Neuronal stem cell (in vitro differentiated cells): ENCODE data around the gene ADCYAP1.

Experiments used
- DNase-seq: peaks from one replicate; pipeline ENCODE4 v3.0.0-alpha.2; 2013; ENCODE audit warnings: low spot score
- H2AFZ ChIP-seq: one replicate; pipeline ENCODE4 v1.6.1; 2013; ENCODE audit warnings: mild to moderate bottlenecking, low read length, inconsistent platforms
- H2AK5ac ChIP-seq: 2 replicates; pipeline ENCODE4 v1.6.1; 2013; ENCODE audit warnings: low read depth, mild to moderate bottlenecking, inconsistent platforms, low read length, moderate library complexity, mixed read lengths
- H2BK120ac ChIP-seq: 2 replicates; pipeline ENCODE4 v1.6.1; 2013; ENCODE audit warnings: low read depth, mild to moderate bottlenecking, inconsistent platforms, low read length, moderate library complexity, mixed read lengths
- H2BK12ac ChIP-seq: one replicate; pipeline ENCODE4 v1.6.1; 2013; ENCODE audit warnings: low read length, inconsistent platforms
- H2BK15ac ChIP-seq: 2 replicates; pipeline ENCODE4 v1.6.1; 2013; ENCODE audit warnings: mild to moderate bottlenecking, low read length, inconsistent platforms, mixed read lengths
- H2BK5ac ChIP-seq: one replicate; pipeline ENCODE4 v1.6.1; 2013; ENCODE audit warnings: inconsistent platforms, mild to moderate bottlenecking, low read length, moderate library complexity
- H3K14ac ChIP-seq: one replicate; pipeline ENCODE4 v1.6.1; 2013; ENCODE audit warnings: low read length, inconsistent platforms
- H3K18ac ChIP-seq: 2 replicates; pipeline ENCODE4 v1.6.1; 2013; ENCODE audit warnings: low read length, inconsistent platforms
- H3K23ac ChIP-seq: 2 replicates; pipeline ENCODE4 v1.6.1; 2013; ENCODE audit warnings: low read depth, mild to moderate bottlenecking, mixed read lengths, low read length, inconsistent platforms; ENCODE audit not compliant: poor library complexity
- H3K27ac ChIP-seq: replicated peaks from 3 replicates; pipeline ENCODE4 v1.5.1; 2013; ENCODE audit warnings: low read length, inconsistent platforms
- H3K27me3 ChIP-seq, 3 experiments: 2 replicates each; pipeline ENCODE4 v1.6.1; 2013; ENCODE audit warnings: low read length in 3 of 3, mild to moderate bottlenecking in 2 of 3, inconsistent platforms in 1 of 3, low read depth in 1 of 3, mixed read lengths in 1 of 3, moderate library complexity in 1 of 3; ENCODE audit not compliant: control insufficient read depth in 3 of 3, insufficient read depth in 3 of 3
- H3K36me3 ChIP-seq, 2 donors: replicated peaks in 1 of 2; 2 replicates each; pipeline ENCODE4 v1.6.1; 2013; ENCODE audit warnings: low read length in 2 of 2; ENCODE audit not compliant: control insufficient read depth in 2 of 2, insufficient read depth in 2 of 2
- H3K4ac ChIP-seq: 2 replicates; pipeline ENCODE4 v1.6.1; 2013; ENCODE audit warnings: inconsistent platforms, mild to moderate bottlenecking, low read length, moderate library complexity
- H3K4me1 ChIP-seq, 2 donors: 1 replicate in 1 of 2; 2 replicates in 1 of 2; pipeline ENCODE4 v1.6.1; 2013; ENCODE audit warnings: low read length in 2 of 2, low read depth in 1 of 2; ENCODE audit not compliant: control insufficient read depth in 2 of 2, insufficient read depth in 1 of 2
- H3K4me2 ChIP-seq: one replicate; pipeline ENCODE4 v1.6.1; 2013; ENCODE audit warnings: mild to moderate bottlenecking, low read length, inconsistent platforms; ENCODE audit not compliant: insufficient read depth, poor library complexity, severe bottlenecking
- H3K4me3 ChIP-seq, 2 donors: 2 replicates each; pipeline ENCODE4 v1.5.1; 2013; ENCODE audit warnings: low read length in 2 of 2, mild to moderate bottlenecking in 2 of 2, inconsistent platforms in 1 of 2, moderate library complexity in 1 of 2
- H3K79me1 ChIP-seq: one replicate; pipeline ENCODE4 v1.6.1; 2013; ENCODE audit warnings: low read depth, mild to moderate bottlenecking, inconsistent platforms, low read length, moderate library complexity
- H3K9ac ChIP-seq: one replicate; pipeline ENCODE4 v1.6.1; 2013; ENCODE audit warnings: mild to moderate bottlenecking, low read depth, low read length, inconsistent platforms; ENCODE audit not compliant: poor library complexity
- H3K9me3 ChIP-seq, 2 donors: replicated peaks in 1 of 2; 2 replicates each; pipeline versions ENCODE3 to v1.6.1; 2013; ENCODE audit warnings: low read length in 2 of 2, mild to moderate bottlenecking in 2 of 2, inconsistent platforms in 1 of 2, low read depth in 1 of 2, mixed read lengths in 1 of 2, moderate library complexity in 1 of 2; ENCODE audit not compliant: control insufficient read depth in 2 of 2, insufficient read depth in 1 of 2
- H4K8ac ChIP-seq: one replicate; pipeline ENCODE4 v1.6.1; 2013; ENCODE audit warnings: low read depth, mild to moderate bottlenecking, inconsistent platforms, low read length, moderate library complexity
- H4K91ac ChIP-seq: one replicate; pipeline ENCODE4 v1.6.1; 2013; ENCODE audit warnings: low read length, low read depth, mild to moderate bottlenecking, inconsistent platforms; ENCODE audit not compliant: poor library complexity
- WGBS, 2 donors: extraction: QIAGEN DNeasy Blood & Tissue Kit; methylation state at CpG; one replicate each; pipeline ENCODE4 v1.1.7; 2013; ENCODE audit warnings: missing lambda C conversion rate in 2 of 2, mixed read lengths in 1 of 2; ENCODE audit not compliant: insufficient read length in 2 of 2, insufficient replicate concordance in 1 of 2; ENCODE audit errors: extremely low coverage in 2 of 2; 5-methylcytosine and 5-hydroxymethylcytosine counted together

The ADCYAP1 gene

DNA sequence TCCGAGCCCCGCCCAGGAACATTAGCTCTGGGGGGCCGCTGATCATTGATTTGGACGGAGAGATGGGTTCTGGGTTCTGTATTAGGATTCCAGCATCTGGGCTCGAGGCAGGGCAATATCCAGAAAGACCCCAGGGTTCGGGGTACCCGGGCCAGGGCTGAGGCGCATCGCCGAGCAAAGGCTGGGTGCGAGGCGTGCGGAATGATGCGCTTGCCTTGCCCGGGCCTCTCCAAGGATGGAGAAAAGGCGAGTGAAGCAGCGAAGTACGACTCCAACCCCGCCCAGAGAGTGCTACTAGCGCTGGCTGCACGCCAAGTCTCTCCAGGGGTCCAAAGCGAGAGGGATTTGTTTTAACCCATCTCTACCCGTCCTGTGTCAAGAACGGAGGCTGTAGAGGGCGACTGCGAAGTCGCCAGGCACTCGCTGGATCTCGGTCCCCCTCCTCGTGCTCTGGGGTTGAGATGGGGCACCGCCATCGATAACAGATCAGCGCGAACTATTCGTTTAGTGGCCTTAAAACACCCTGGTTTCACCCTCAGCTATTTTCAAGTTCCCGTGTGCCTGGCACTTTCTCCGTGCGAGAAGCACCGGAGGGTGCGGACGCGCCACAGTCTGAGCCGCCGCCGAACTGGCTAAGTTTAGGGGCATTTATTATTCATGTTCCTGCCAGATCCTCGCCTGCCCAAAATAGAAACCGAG is 1.9 kb downstream of the ADCYAP1 start:
- Histone ChIP-seq H3K18ac (peak overlapping the region; percentile 7), H2AFZ (peak overlapping the region; percentile 45), H4K91ac (no peak overlapping the region), H3K4me1 (peaks cover 4 to 10% of the 10 kb centered on the region in 2 donors), H2BK120ac (no peak overlapping the region), H3K36me3 (no peaks in the 10 kb centered on the region), H2BK15ac (no peak overlapping the region), H3K4ac (no peak overlapping the region), H3K4me3 (peak overlapping the region in 1 of 2 donors; percentile 67), H3K4me2 (peak overlapping the region; percentile 90), H3K14ac (no peak overlapping the region), H3K9me3 (no peaks in the 10 kb centered on the region), H3K23ac (peak overlapping the region; percentile 26), H2BK5ac (no peak overlapping the region), H4K8ac (no peak overlapping the region), H3K27ac (no peak overlapping the region), H3K9ac (no peak overlapping the region), H3K27me3 (peaks cover 45 to 98% (median 68%) of the 10 kb centered on the region in 3 experiments), H2AK5ac (no peak overlapping the region), H3K79me1 (no peaks in the 10 kb centered on the region), H2BK12ac (no peak overlapping the region)
- DNase-seq: no peak
- no CpG with 5 or more reads among the region's 47 CpGs for WGBS, 2 donors

DNA sequence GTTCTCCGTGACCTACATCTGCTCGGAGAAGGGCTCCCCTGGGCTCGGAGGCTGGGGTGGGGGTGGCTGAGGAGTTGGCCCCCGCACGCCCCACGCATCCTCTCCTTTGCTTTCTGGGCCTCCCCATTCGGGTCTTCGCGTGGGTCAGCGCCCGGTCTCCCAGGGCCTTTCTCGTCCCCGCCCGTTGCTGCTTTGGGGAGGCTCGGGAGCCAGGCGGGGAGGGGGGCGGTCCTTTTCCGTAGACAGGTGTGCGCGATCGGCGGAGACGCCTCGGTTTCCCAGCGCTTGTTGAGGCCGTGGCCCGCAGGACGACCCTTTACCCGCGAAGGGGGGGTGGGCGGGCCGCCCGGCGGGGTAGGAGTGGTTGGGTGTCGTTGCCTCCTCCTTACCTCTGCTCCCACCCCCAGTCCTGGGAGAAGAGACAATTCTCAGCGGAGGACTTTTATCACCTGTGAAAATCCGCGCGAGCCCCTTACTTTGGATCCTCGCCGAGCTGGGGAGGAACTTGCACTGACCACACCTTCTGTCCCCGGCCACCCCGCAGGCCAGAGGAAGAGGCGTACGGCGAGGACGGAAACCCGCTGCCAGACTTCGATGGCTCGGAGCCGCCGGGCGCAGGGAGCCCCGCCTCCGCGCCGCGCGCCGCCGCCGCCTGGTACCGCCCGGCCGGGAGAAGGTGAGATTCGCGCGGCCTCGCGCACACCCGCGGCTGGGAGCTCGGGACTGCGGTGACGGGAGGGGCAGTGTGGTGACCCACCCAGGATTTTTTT is 2.6 kb downstream of the ADCYAP1 start:
- no peak overlapping the region for H3K27ac ChIP-seq
- H3K9me3 ChIP-seq: no peaks in the 10 kb centered on the region
- no CpG with 5 or more reads among the region's 75 CpGs for WGBS, 2 donors
- peak overlapping the region; percentile 90 for H3K4me2 ChIP-seq
- H3K36me3 ChIP-seq: no peaks in the 10 kb centered on the region
- H4K8ac ChIP-seq: no peak overlapping the region
- peaks cover 4 to 10% of the 10 kb centered on the region in 2 donors for H3K4me1 ChIP-seq
- peaks cover 45 to 98% (median 68%) of the 10 kb centered on the region in 3 experiments for H3K27me3 ChIP-seq
- peak overlapping the region; percentile 58 for H3K23ac ChIP-seq
- no peak overlapping the region for H4K91ac ChIP-seq
- no peak overlapping the region for H3K9ac ChIP-seq
- DNase-seq: no peak
- H3K4me3 ChIP-seq: peak overlapping the region; percentile 12 to 74
- no peak overlapping the region for H2BK15ac ChIP-seq
- peak overlapping the region; percentile 58 for H3K18ac ChIP-seq
- no peak overlapping the region for H2AK5ac ChIP-seq
- H2AFZ ChIP-seq: peak overlapping the region; percentile 71
- H2BK5ac ChIP-seq: no peak overlapping the region
- H2BK120ac ChIP-seq: no peak overlapping the region
- no peaks in the 10 kb centered on the region for H3K79me1 ChIP-seq
- no peak overlapping the region for H2BK12ac ChIP-seq
- no peak overlapping the region for H3K14ac ChIP-seq
- no peak overlapping the region for H3K4ac ChIP-seq

DNA sequence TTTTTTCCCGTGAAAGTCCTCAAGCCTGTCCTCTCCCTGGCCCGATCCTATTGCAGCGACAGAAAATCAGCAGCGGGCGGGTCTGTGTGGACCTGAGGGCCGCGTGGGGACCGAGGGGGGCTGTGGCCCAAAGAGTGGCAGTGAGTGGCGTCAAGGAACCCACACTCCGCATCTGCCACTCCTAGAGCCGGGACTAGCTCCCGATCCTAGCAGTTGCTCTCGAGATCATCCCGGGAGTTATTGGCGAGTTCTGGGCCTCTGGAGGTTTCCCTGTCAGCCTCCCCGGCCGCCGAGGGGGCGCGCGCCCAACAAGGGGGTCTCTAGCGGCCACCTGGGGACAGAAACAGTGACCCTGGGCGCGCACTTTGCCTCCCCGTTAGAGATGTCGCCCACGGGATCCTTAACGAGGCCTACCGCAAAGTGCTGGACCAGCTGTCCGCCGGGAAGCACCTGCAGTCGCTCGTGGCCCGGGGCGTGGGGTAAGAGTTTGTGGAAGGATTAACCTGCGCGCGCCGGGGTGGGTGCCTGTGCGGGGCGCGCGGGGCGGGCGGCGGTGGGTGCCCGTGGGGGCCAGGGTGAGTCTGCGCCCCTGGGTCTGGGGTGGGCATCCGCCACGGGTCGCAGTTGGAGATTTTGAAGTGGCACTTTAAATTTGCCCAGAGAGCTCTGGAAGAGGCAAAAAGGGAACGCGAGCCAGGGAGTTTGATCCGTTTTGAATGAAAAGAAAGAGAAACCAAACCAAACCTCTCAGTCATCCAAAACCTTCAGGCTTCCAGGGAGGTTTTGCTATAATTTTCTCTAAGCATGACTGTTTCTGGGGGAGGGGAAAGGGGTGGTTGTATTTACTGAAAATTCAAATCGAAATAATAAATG is 3.5 kb downstream of the ADCYAP1 start:
- Histone ChIP-seq H3K9ac (peak overlapping the region; percentile 3), H3K4ac (no peak overlapping the region), H3K9me3 (no peaks in the 10 kb centered on the region), H4K8ac (no peak overlapping the region), H2AFZ (peak overlapping the region; percentile 71), H3K27me3 (peaks cover 45 to 96% (median 66%) of the 10 kb centered on the region in 3 experiments), H3K18ac (peak overlapping the region; percentile 53), H3K23ac (peak overlapping the region; percentile 58), H3K14ac (no peak overlapping the region), H3K4me3 (peak overlapping the region in 1 of 2 donors; percentile 74), H3K27ac (no peak overlapping the region), H3K79me1 (no peaks in the 10 kb centered on the region), H2BK5ac (no peak overlapping the region), H2AK5ac (no peak overlapping the region), H2BK12ac (peak overlapping the region; percentile 67), H3K36me3 (no peaks in the 10 kb centered on the region), H2BK120ac (peak overlapping the region; percentile 52), H2BK15ac (no peak overlapping the region), H3K4me2 (peak overlapping the region; percentile 90), H4K91ac (no peak overlapping the region), H3K4me1 (peaks cover 4 to 10% of the 10 kb centered on the region in 2 donors)
- no peak for DNase-seq
- WGBS, 2 donors: no CpG with 5 or more reads among the region's 55 CpGs
